Medulla oblongata (tissue), 1 donor: Measurements from ENCODE around the gene UNC93A.
"Not testable (repeated sequence)": the region's sequence is repeated elsewhere in the genome, so short reads cannot be mapped to it uniquely, and the experiment has no call there.

Experiments
- DNase-seq: peaks from one replicate; pipeline ENCODE4 v3.0.0-alpha.2; 2015; ENCODE audit errors: extremely low spot score

Gene UNC93A

DNA sequence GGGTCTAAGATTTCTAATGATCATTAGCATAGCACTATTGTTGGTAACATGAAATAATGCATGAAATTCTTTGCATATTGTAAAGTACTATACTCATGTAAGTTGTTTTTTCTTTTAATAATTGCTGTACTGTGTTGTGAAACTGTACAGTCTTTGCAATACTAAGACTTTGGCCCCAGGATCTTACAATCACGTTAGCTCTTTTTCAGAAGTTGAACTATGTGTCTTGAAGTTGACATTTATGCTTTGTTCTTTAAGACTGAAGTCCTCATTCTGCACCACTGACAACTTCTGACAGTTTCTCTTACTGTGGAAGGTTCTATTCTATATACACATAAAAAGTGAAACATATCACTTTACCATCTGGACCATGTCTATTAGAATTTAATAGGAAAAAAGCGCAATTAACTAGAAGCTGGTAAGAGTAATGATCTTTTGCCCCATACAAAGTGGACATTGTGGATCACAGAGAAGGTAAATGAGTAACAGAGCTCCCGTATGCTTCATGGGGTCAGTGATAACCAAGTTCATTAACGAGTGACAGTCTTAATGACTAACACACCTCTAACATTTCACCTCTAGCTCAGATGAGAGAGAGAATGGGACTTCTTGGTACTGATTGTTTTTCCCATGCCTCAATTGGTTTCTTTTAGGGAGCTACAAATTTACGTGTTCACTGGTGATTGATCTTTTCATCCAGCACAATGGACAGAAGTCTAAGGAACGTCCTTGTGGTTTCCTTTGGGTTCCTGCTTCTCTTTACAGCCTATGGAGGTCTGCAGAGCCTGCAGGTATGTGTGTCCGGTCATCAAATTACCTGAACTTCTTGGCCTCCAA is at the start of gene UNC93A:
UNC93A (plus strand) TSS at position 530 of the 837 bp plus-strand sequence; CDS start at position 705, 175 bp downstream.
- DNase-seq, result no peak

DNA sequence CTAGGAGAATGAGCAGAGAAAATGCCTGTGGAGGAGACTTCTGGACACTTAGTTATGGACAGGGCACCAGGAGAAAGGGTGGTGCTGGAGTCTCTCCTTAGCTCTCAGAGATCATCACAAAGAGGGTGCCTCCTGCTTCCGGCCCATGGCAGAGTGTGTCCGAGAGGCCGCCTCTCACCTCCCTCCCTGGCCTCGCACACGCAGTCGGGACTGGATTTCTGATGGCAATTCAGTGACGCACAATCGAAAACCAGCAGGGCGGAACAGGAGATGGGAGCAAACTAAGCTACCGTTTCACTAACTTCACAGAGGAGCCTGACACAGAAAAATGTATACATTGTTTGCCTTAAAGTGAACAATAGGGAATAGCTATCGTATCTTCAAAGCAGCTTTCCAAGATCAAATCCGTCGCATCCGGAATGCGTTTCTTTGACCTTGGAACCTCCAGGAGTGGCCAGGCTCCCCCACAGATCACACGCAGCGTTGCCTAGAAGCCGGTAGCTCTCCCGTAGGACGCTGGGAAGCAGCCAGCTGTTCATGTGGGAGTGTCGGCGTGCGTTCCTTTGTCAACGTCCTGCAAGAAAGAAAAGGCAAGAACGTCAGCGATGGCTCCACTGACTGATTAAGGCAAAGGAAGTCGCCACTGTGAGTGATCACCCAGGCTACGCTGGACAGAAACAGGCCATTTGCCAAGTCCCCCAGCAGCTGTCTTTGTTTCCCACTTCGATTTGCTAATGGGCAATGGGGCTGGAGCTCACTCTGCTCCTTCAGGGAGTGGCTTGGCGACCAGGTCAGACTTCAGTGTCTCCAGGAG is 49.6 kb upstream of the UNC93A start:
- DNase-seq, result not testable (repeated sequence)

DNA sequence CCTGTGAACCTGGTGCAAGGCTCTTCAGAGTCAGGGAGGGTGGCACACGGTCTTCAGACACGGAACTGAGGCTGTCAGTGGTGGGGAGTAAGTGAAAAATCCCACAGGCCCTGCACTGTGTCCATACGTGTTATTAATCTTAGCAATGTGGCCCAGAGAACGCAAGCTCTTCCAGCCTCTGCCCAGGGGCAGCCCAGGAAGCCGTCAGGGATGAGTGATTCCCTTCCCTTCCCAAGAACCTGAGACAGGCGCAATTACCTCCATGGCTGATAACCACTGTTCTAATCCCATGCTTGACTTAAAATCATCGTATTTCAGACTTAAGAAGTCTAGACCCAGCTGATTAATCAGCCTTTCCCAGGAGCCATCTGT is 49.0 kb upstream of the UNC93A start:
- not testable (repeated sequence) for DNase-seq

DNA sequence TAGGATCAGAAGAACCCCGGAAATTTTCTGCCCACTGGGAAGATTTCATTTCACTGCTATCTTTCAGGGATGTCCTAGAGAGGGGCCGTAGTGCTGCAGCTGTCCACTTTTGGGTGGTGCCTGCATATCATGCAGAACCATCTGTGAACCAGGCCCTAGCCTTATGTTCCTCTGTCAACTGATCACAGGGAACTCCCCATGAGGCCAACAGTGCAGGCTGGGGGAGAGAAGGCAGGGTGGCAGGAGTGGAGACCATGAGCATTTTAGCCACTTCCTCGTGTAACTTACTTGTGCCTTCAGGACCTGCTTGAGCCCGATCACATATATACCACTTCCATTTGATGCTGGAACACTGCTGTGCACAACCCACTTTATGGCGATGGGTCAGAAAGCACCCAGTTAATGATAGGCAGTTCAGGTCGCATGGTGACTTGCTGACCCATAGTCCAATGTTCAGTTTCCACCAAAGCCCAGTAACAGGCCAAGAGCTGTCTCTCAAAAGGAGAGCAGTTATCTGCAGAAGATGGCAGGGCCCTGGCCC is 48.5 kb upstream of the UNC93A start:
- DNase-seq, result not testable (repeated sequence)

DNA sequence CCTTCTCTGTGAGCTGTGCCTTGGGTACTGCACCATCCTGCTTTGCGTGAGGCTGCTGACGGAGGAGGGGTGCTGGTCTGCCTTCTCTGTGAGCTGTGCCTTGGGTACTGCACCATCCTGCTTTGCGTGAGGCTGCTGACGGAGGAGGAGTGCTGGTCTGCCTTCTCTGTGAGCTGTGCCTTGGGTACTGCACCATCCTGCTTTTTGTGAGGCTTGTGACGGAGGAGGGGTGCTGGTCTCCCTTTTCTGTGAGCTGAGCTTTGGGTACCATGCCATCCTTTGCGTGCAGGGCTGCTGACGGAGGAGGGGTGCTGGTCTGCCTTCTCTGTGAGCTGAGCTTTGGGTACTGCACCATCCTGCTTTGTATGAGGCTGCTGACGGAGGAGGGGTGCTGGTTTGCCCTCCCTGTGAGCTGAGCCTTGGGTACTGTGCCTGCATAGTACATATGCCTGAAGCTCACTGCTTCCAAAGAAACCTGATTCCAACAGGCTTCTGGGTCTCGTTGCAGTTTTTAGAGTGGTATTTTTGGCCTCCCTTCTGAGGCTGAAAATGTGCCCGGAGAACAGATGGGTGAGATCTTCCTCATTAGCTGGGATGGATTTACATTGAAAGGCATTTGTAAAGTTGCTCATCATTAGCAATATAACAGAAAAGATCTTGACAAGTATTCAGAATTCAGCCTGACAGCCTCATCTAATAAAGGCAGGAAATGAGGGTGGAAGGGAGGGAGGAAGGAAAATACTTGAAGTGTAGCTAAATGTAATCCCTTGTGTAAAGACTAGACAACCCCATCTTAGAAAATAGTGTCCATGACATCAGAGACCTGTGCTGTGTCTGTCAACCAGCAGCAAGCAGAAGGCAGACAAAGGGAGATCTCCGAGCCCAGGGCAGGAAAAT is 46.8 kb upstream of the UNC93A start:
- DNase-seq, result no peak

DNA sequence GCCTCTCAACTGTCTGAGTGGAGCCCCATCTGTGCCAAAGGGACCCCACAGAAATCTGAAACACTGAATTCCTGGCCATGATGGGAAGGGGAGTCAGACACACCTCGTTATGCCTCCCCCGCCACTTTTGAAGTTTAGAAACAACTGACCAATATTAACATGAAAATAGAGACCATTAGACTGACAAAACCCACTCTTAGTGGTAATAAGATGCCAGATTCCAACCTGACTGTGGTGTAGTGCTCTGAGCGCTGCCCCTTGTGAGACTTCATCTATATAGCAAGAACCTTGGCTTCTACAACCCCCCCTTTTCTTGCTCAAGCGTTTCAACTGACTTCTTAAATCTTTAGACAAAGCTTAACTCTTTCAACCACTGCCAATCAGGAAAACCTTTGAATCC is 46.1 kb upstream of the UNC93A start:
- DNase-seq, result no peak

DNA sequence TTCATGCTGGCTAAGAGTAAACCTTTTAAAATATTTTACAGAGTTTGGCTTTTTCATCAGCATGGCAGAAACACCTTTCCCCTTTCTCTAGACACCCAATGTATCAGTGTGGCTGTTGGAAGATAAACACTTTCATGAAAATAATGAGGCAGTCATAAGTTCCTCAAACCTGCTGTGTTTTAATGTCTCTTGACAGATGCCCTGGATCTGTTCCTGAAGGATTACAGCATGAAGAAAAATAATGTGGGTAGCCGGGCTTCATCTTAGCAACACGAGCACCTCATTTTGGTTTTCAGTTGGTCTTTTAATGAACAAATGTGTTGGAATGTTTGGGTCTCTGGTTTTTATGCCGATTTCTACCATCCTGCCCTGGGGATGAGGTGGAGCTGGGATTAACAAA is 45.5 kb upstream of the UNC93A start:
- DNase-seq, result no peak

DNA sequence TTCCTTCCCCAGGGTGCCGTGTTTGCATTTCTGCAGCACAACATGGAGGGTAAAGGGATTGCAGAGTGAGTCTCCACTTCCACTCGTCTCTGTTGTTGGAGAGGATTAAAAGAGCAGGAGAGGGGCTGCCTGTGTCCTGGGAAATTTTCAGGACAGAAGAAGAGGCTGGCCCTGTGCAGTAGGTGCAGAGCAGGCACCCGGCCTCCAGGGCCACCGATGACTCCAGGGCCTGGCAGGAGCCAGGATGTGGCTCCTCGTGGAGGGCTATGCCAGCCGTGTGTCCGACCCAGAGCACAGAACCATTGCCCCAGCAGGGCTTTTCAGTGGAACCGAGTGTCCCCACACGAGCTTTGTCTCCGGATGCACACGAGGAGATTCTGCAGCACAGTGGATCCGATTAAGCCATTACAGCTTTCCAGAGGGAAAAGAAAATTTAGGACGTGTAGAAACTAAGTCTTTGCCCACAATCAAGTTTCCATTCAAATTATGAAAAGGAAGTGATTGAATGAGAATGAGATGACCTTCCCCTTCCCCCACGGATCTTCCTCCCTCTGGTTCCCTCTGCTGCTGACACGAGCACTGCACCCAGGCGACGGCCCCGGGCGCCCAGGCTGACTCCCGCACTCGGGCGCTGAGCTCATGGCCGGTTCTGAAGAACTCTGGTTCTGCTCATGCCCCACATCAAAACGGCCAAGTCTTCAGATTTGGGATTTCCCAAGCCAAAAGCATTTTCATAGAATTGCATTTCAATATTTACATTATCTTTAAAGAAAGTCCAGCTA is 43.1 kb upstream of the UNC93A start:
- no peak for DNase-seq

DNA sequence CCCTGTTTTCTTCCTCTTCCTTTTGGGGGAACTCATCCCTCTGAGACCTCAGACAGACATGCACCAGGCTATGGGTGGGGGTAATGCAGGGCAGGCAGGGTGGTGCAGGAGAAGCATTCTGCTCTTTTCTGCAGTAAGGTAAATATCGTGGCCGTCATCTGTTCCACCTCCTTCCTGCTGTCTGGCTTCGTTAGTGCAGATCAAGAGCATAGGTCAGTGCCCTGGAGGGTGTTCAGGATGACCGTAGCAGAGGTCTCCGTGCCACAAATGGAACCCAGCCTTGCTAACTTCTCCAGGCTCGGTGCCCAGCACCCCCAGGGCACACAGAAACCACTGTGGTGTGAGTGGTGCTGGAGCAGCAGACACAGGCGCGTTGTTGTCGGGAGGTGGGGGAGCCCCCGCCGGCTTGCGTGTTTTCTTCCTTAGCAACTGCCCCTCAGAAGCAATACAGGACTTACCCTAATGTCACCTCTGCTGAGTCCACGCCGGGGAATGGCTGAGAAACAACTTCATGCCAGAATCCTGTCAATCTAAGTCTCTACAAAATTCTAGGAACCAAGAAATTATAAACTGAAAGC is 42.1 kb upstream of the UNC93A start:
- not testable (repeated sequence) for DNase-seq

DNA sequence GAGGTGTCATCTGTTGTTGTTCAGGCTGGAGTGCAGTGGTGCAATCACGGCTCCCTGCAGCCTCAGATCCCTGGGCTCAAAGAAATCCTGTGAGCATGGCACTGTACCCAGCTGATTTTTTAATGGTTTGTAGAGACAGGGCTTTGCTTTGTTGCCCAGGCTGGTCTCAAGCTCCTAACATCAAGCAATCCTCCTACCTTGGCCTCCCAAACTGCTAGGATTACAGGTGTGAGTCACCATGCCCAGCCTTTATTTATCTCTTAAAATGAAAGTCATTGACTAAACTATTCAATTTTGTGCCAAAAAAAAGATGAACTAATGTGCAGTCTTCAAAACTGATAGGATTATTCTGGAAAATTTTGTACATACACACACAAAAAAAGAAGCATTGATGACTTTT is 38.8 kb upstream of the UNC93A start:
- no peak for DNase-seq

DNA sequence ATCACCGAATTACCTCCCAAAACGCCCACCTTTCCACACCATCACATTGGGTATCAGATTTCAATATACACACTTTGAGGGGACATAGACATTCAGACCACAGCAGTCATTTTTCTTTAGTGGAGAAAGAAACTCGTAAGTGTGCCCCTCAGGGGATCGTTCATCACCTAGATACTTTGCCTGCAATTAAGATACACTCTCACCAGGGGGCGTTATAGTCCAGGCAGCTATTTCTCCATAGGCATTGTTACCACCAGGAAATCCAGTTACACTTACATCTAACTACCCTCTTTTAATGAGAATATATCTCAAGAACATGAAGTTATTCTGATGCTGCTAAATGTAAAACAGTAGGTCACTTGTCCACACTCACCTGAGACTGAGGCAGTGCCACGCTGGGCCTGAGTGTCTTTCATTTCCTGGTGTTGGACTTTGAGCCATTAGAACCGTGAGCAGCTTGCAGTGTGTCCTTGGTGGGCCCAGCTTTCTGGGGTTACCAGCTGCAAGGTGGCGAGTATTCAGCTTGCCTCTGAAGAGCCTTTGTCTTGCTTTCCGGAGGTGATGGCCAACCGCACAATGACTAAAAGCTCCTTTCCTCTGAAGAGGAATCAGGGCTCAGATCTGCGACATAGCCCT is 35.1 kb upstream of the UNC93A start:
- no peak for DNase-seq

DNA sequence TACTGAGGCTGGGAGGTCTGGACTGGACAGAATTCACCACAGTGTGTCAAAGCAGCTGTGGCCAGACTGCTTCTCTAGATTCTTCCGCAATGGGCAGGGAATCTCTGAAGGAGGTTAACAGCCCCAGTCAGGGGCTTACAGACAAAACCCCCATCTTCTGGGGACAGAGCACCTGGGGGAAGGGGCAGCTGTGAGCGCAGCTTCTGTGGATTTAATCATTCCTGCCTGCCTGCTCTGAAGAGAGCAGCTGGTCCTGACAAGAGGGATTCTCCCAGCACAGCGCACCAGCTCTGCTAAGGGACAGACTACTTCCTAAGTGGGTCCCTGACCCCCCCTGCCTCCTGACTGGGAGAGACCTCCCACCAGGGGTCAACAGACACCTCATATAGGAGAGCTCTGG is 32.5 kb upstream of the UNC93A start:
- DNase-seq, result no peak

DNA sequence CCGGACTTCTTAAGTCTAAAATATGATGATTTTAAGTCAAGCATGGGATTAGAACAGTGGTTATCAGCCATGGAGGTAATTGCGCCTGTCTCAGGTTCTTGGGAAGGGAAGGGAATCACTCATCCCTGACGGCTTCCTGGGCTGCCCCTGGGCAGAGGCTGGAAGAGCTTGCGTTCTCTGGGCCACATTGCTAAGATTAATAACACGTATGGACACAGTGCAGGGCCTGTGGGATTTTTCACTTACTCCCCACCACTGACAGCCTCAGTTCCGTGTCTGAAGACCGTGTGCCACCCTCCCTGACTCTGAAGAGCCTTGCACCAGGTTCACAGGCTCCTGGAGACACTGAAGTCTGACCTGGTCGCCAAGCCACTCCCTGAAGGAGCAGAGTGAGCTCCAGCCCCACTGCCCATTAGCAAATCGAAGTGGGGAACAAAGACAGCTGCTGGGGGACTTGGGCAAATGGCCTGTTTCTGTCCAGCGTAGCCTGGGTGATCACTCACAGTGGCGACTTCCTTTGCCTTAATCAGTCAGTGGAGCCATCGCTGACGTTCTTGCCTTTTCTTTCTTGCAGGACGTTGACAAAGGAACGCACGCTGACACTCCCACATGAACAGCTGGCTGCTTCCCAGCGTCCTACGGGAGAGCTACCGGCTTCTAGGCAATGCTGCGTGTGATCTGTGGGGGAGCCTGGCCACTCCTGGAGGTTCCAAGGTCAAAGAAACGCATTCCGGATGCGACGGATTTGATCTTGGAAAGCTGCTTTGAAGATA is 24.9 kb upstream of the UNC93A start:
- not testable (repeated sequence) for DNase-seq

DNA sequence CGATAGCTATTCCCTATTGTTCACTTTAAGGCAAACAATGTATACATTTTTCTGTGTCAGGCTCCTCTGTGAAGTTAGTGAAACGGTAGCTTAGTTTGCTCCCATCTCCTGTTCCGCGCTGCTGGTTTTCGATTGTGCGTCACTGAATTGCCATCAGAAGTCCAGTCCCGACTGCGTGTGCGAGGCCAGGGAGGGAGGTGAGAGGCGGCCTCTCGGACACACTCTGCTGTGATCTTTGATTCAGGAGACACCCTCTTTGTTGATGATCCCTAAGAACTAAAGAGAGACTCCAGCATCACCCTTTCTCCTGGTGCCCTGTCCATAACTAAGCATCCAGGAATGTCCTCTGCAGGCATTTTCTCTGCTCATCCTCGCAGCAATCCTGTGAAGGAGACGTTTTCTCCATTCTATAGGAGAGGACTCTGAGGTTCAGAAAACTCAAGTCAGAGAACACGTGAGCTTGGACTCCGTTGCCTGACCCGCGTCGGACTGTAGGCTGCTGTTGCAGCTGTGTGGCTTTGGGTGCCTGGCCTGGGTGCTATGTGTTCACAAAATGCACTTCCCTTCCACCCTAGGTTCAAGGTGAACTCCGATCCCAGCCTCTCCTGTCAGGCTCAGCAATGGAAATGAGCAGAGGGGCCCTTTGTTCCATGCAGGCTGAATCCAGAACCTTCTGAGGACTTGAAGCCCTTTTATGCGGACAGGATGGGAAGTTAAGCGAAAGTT is 24.1 kb upstream of the UNC93A start:
- DNase-seq, result no peak

DNA sequence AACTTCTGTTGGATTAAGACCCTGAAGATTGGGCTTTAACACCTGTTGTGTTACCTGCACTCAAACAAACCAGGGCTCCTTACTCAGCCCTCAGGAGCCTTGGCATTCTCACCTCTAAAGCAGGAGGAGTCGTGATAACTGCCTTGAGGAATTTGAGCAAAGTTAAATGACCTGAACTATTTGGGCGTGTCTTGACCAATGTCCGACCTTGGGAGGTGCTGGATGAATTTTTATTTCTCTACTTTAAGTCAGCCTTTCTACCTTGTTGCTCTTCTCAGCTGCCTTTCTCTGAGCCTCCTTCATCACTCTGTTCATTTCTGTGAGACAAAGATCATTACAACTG is 23.6 kb upstream of the UNC93A start:
- DNase-seq, result not testable (repeated sequence)

DNA sequence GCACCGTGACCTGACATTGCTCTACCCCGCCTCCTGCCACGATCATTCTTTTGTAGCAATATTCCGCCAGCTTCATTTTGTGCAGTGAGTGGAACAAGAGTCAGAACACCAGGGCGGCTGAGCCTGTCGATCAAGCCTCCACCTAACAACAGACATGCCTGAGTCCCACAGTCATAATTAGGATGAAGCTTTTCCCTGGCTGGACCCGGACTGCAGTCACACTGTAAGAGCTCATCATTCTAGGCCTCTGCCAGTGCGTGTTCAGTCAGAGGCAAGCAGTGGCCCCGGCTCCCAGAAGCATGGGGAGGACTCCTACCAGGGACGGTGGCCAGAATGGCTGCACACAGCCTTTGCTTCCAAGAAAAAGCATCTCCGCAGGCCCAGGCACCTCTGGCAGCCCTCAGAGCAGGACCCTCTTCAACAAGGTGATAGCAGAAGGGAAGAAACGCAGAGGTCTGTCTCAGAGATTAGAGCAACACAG is 23.2 kb upstream of the UNC93A start:
- no peak for DNase-seq

DNA sequence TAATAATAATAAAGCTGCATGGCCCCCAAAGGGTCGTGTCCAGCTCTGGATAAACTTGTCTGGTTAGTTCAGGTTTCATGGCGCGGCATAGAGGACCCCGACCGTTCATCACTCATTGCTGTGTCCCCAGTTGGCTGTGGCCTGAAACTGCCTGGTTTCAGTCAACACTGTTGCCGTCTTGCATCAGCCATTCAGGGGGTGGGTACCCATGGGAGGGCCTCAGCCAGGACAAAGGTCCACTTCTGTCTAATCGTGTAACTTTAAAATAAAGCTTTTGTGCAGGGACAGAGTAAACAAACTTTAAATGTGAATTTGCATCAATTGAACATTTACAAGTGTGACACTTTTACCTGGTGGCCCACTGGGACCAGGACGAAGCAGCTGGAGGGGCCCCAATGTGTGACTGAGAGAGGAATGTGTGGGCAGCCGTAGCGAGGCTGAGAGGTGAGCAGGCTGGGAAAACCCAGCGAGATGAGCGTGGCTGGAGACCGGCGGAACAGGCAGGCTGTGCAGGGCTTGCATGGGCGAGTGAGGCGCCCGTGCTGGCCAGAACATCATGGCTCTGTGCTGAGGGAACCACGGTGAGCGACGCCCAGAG is 22.3 kb upstream of the UNC93A start:
- DNase-seq, result no peak
